K562 (cell line): ENCODE results near the gene RGMB. TPM values are rescaled to one million over a fixed set of nuclear protein-coding genes. Genes with fewer than 3 reads are reported as not detected.

Experiments used
- ATAC-seq: fragments of 200-7000 bp; cut with Tn5 transposase; 3 replicates; pipeline ENCODE4 v1.9.1; 2020; ENCODE audit warnings: moderate library complexity
- BruUV-seq: library from RNA; stranded (reverse); fragments of 400-500 nt; replicated peaks from 2 replicates; lab custom pipeline; 2021; lab: Mats Ljungman, UMichigan
- CTCF ChIA-PET: fragments of 300-600 bp; formaldehyde crosslinking; extraction: SDS; loops from one replicate; lab custom pipeline; 2021; ENCODE audit warnings: low intra/inter-chr PET ratio; lab: Yijun Ruan, JAX
- POLR2A ChIA-PET: fragments of 300-600, 350-650 bp; sonication (Branson Sonifier 250); formaldehyde crosslinking; extraction: SDS; loops from one replicate; lab custom pipeline; 2021; ENCODE audit warnings: antibody characterized with exemption, inconsistent platforms; lab: Yijun Ruan, JAX
- DNase-seq, 4 experiments: peaks; one replicate each; pipeline versions ENCODE4 v3.0.0 to v3.0.0-alpha.2; 2011 to 2018; ENCODE audit warnings: low spot score in 3 of 4, mixed read lengths in 3 of 4; ENCODE audit errors: extremely low read depth in 1 of 4
- FAIRE-seq: peaks from 2 replicates; lab custom pipeline; 2011; peaks lifted over from hg19 to GRCh38; lab: Jason Lieb, UNC
- H2AFZ ChIP-seq: 2 replicates; pipeline ENCODE4 v1.6.0; 2011; ENCODE audit warnings: low read depth, low read length, control low read depth, inconsistent platforms
- H3K27ac ChIP-seq: fragments of 200-600 bp; 3 replicates; pipeline ENCODE4 v1.8.0; 2011; ENCODE audit warnings: low read depth, mild to moderate bottlenecking, control low read depth, inconsistent platforms, low read length, moderate library complexity, mixed read lengths; ENCODE audit errors: extremely low read depth
- H3K27me3 ChIP-seq, 2 experiments: fragments of 300-600 bp in 1 of 2; 2 replicates in 1 of 2; 3 replicates in 1 of 2; pipeline versions ENCODE4 v1.6.0 to v1.8.0; 2011; ENCODE audit warnings: inconsistent platforms in 2 of 2, low read length in 2 of 2, mild to moderate bottlenecking in 1 of 2, mixed read lengths in 1 of 2, moderate library complexity in 1 of 2; ENCODE audit not compliant: control insufficient read depth in 2 of 2, insufficient read depth in 2 of 2
- H3K36me3 ChIP-seq: fragments of 300-600 bp; 3 replicates; pipeline ENCODE4 v1.8.0; 2011; ENCODE audit warnings: mild to moderate bottlenecking, low read length, inconsistent platforms; ENCODE audit not compliant: control insufficient read depth, insufficient read depth
- H3K4me1 ChIP-seq, 2 experiments: fragments of 200-600 bp in 1 of 2; replicated peaks in 1 of 2; 2 replicates in 1 of 2; 3 replicates in 1 of 2; pipeline versions ENCODE4 v1.5.1 to v1.8.0; 2011; ENCODE audit warnings: inconsistent platforms in 2 of 2, low read length in 2 of 2, mild to moderate bottlenecking in 1 of 2, mixed read lengths in 1 of 2, moderate library complexity in 1 of 2; ENCODE audit not compliant: control insufficient read depth in 2 of 2, insufficient read depth in 2 of 2
- H3K4me2 ChIP-seq: 2 replicates; pipeline ENCODE4 v1.6.1; 2011; ENCODE audit warnings: low read length, control low read depth, inconsistent platforms, mixed read lengths; ENCODE audit not compliant: insufficient read depth
- H3K4me3 ChIP-seq: fragments of 200-600 bp; sonication (generic), shearing (Covaris generic); 2 replicates; pipeline ENCODE4 v1.5.1; 2016; ENCODE audit warnings: control low read depth, inconsistent platforms
- H3K79me2 ChIP-seq: fragments of 200-600 bp; 3 replicates; pipeline ENCODE4 v1.8.0; 2011; ENCODE audit warnings: low read length, inconsistent platforms; ENCODE audit not compliant: control insufficient read depth, insufficient read depth
- H3K9ac ChIP-seq, 2 experiments: 2 replicates each; pipeline versions ENCODE4 v1.6.0 to v1.6.1; 2011; ENCODE audit warnings: low read depth in 2 of 2, low read length in 2 of 2, control low read depth in 1 of 2, inconsistent platforms in 1 of 2, mild to moderate bottlenecking in 1 of 2, mixed read lengths in 1 of 2; ENCODE audit not compliant: insufficient read depth in 1 of 2
- H3K9me1 ChIP-seq: one replicate; pipeline ENCODE4 v1.6.0; 2011; ENCODE audit warnings: inconsistent platforms, mild to moderate bottlenecking, low read length, moderate library complexity; ENCODE audit not compliant: control insufficient read depth, insufficient read depth
- H3K9me3 ChIP-seq: replicated peaks from 2 replicates; pipeline ENCODE4 v1.5.1; 2011; ENCODE audit warnings: low read depth, low read length, inconsistent platforms; ENCODE audit not compliant: control insufficient read depth, insufficient read depth
- H4K20me1 ChIP-seq: replicated peaks from 2 replicates; pipeline ENCODE4 v1.6.1; 2011; ENCODE audit warnings: low read length, inconsistent platforms, mixed read lengths; ENCODE audit not compliant: control insufficient read depth, insufficient read depth
- ATF6 ChIP-seq: sonication (generic); formaldehyde crosslinking; IDR thresholded peaks from 2 replicates; pipeline ENCODE4 v1.4.0; 2020; ENCODE audit warnings: mild to moderate bottlenecking, missing genetic modification reagents
- GATAD2A ChIP-seq: fragments of 450-650 bp; IDR thresholded peaks from 2 replicates; pipeline ENCODE4 v1.6.1; 2017
- PRDM10 ChIP-seq: fragments of 450-650 bp; IDR thresholded peaks from 2 replicates; pipeline ENCODE4 v1.6.1; 2018; ENCODE audit not compliant: partially characterized antibody
- RBFOX2 ChIP-seq: fragments of 200-400 bp; formaldehyde crosslinking; IDR thresholded peaks from 2 replicates; pipeline ENCODE4 v1.6.1; 2017; ENCODE audit warnings: low read depth, mild to moderate bottlenecking, low read length, moderate library complexity
- TFAP4 ChIP-seq: sonication (generic); formaldehyde crosslinking; IDR thresholded peaks from 2 replicates; pipeline ENCODE4 v1.8.0; 2022; ENCODE audit warnings: missing genetic modification reagents, mild to moderate bottlenecking, moderate library complexity, borderline replicate concordance
- ZNF511 ChIP-seq: sonication (generic); formaldehyde crosslinking; IDR thresholded peaks from 2 replicates; pipeline ENCODE4 v1.8.0; 2022; ENCODE audit warnings: mild to moderate bottlenecking, missing genetic modification reagents
- WGBS: fragments of 100-300 bp; shearing (Covaris generic); methylation state at CpG from one replicate; pipeline ENCODE4 v1.1.6; 2016; ENCODE audit warnings: low coverage, mixed read lengths; ENCODE audit not compliant: insufficient coverage; ENCODE audit errors: missing lambda C conversion rate; 5-methylcytosine and 5-hydroxymethylcytosine counted together
- in situ Hi-C: fragments of 300-500 bp; cut with MboI; formaldehyde crosslinking; loops from 4 replicates; pipeline ENCODE4 v1.15.0; 2018; ENCODE audit warnings: inconsistent platforms, mixed read lengths
- intact Hi-C: fragments of 100-400 bp; cut with micrococcal nuclease; formaldehyde crosslinking; loops from 2 replicates; pipeline ENCODE4 v1.14.2; 2022
- polyA plus RNA-seq, 8 experiments: library from polyadenylated mRNA; depleted of rRNA in 4 of 8; stranded (reverse) in 5 of 8; unstranded in 3 of 8; fragments of >200 nt; fragmentation: Nextera tagmentation in 2 of 8; fragmentation: Illumina TruSeq in 1 of 8; extraction: Ambion mirVana in 2 of 8; extraction: Trizol in 1 of 8; gene quantifications; 2 replicates each; pipeline versions ENCODE4 v1.2.1 to v1.2.3, GENCODE V29; 2011 to 2014; ENCODE audit warnings: inconsistent platforms in 1 of 8, missing spikeins in 1 of 8
- total RNA-seq, 7 experiments: library from RNA; depleted of rRNA in 6 of 7; stranded (reverse); fragments of >200 nt in 6 of 7; fragmentation: Illumina TruSeq in 2 of 7; extraction: Trizol in 2 of 7; gene quantifications; 2 replicates each; pipeline versions ENCODE4 v1.2.1 to v1.2.3, GENCODE V29; 2011 to 2021; ENCODE audit warnings: low replicate concordance in 1 of 7
- TF ChIP-seq, protein P1 (sequence below): sonication (generic); formaldehyde crosslinking; IDR thresholded peaks from 2 replicates; pipeline ENCODE4 v1.8.1; 2022; ENCODE audit warnings: missing genetic modification reagents
- TF ChIP-seq, protein P2 (sequence below): fragments of 450-650 bp; IDR thresholded peaks from 2 replicates; pipeline ENCODE4 v1.6.1; 2016; ENCODE audit warnings: borderline replicate concordance

RGMB gene
- total and polyA plus RNA-seq, 9 of the 15 experiments (the other 6 are each of a cell fraction or from before 2014, with no cell fraction given): 0.03 to 0.38 TPM; not detected in 7

GRCh38 chr5:98779264-98779877 lies 5.9 kb downstream of the RGMB start:
- Histone ChIP-seq H3K9me3 (no peaks in the 10 kb centered on the region), H3K9ac (no peak overlapping the region), H2AFZ (no peak overlapping the region), H4K20me1 (no peaks in the 10 kb centered on the region), H3K36me3 (no peaks in the 10 kb centered on the region), H3K27ac (no peak overlapping the region), H3K4me1 (peaks cover 0 to 1% of the 10 kb centered on the region in 2 experiments; a peak in 2 of 5 replicates), H3K27me3 (peaks cover 5 to 13% of the 10 kb centered on the region in 2 experiments; a peak in 3 of 5 replicates), H3K4me2 (no peak overlapping the region), H3K4me3 (no peak overlapping the region), H3K79me2 (no peaks in the 10 kb centered on the region), H3K9me1 (no peaks in the 10 kb centered on the region)
- in situ Hi-C loops (no loop called here), intact Hi-C loops (no loop called here)
- CTCF ChIA-PET: no interaction called here
- no peak for FAIRE-seq
- POLR2A ChIA-PET: no interaction called here
- ATAC-seq: no peak
- DNase-seq: no peak
- 2% methylated on average over 11 of the region's 11 CpGs for WGBS
- BruUV-seq: no TSS peak
- TF ChIP-seq, protein P1, sequence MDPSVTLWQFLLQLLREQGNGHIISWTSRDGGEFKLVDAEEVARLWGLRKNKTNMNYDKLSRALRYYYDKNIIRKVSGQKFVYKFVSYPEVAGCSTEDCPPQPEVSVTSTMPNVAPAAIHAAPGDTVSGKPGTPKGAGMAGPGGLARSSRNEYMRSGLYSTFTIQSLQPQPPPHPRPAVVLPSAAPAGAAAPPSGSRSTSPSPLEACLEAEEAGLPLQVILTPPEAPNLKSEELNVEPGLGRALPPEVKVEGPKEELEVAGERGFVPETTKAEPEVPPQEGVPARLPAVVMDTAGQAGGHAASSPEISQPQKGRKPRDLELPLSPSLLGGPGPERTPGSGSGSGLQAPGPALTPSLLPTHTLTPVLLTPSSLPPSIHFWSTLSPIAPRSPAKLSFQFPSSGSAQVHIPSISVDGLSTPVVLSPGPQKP (CRISPR knock-in tag): no peak
- TF ChIP-seq, protein P2, sequence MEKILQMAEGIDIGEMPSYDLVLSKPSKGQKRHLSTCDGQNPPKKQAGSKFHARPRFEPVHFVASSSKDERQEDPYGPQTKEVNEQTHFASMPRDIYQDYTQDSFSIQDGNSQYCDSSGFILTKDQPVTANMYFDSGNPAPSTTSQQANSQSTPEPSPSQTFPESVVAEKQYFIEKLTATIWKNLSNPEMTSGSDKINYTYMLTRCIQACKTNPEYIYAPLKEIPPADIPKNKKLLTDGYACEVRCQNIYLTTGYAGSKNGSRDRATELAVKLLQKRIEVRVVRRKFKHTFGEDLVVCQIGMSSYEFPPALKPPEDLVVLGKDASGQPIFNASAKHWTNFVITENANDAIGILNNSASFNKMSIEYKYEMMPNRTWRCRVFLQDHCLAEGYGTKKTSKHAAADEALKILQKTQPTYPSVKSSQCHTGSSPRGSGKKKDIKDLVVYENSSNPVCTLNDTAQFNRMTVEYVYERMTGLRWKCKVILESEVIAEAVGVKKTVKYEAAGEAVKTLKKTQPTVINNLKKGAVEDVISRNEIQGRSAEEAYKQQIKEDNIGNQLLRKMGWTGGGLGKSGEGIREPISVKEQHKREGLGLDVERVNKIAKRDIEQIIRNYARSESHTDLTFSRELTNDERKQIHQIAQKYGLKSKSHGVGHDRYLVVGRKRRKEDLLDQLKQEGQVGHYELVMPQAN: no peak
- TF ChIP-seq PRDM10: no peak
- no peak for TF ChIP-seq GATAD2A
- no peak for TF ChIP-seq ZNF511
- no peak for TF ChIP-seq TFAP4
- no peak for TF ChIP-seq ATF6 (CRISPR knock-in tag)
- no peak for TF ChIP-seq RBFOX2
